HepG2 (cell line): ENCODE measurements around the gene SEBOX. TPM values are rescaled to one million over a fixed set of nuclear protein-coding genes. Genes with fewer than 3 reads are reported as not detected.

Experiments
- ARNT2 ChIP-seq: sonication (generic); formaldehyde crosslinking; IDR thresholded peaks from 2 replicates; pipeline ENCODE4 v1.8.0; 2022; ENCODE audit warnings: mild to moderate bottlenecking, low read depth, missing genetic modification reagents, moderate library complexity
- CBX5 ChIP-seq: sonication (generic); formaldehyde crosslinking; IDR thresholded peaks from 2 replicates; pipeline ENCODE4 v1.4.0; 2020; ENCODE audit warnings: missing genetic modification reagents, borderline replicate concordance
- GABPA ChIP-seq, 2 experiments: IDR thresholded peaks; 2 replicates each; pipeline ENCODE4 v1.6.1; 2011 to 2016; ENCODE audit warnings: low read depth in 2 of 2, low read length in 1 of 2, missing biosample characterization in 1 of 2, missing genetic modification characterization in 1 of 2
- HNRNPLL ChIP-seq: fragments of 200-400 bp; formaldehyde crosslinking; IDR thresholded peaks from 2 replicates; pipeline ENCODE4 v1.6.1; 2017; ENCODE audit warnings: mild to moderate bottlenecking, low read depth, low read length; ENCODE audit not compliant: poor library complexity, severe bottlenecking
- IRF2 ChIP-seq: IDR thresholded peaks from 2 replicates; pipeline ENCODE4 v1.6.1; 2018; ENCODE audit warnings: missing genetic modification reagents, missing compliant biosample characterization
- NCOA1 ChIP-seq: sonication (generic); formaldehyde crosslinking; IDR thresholded peaks from 2 replicates; pipeline ENCODE4 v1.9.0; 2021; ENCODE audit warnings: missing genetic modification reagents
- PHF8 ChIP-seq: sonication (generic); formaldehyde crosslinking; IDR thresholded peaks from 2 replicates; pipeline ENCODE4 v1.5.0; 2020; ENCODE audit warnings: missing genetic modification reagents
- PRMT3 ChIP-seq: sonication (generic); formaldehyde crosslinking; IDR thresholded peaks from 2 replicates; pipeline ENCODE4 v1.8.1; 2022; ENCODE audit warnings: low read depth, mild to moderate bottlenecking, moderate library complexity, missing genetic modification reagents, borderline replicate concordance
- REXO4 ChIP-seq: sonication (generic); formaldehyde crosslinking; IDR thresholded peaks from 2 replicates; pipeline ENCODE4 v1.8.0; 2022; ENCODE audit warnings: missing genetic modification reagents, mild to moderate bottlenecking, borderline replicate concordance
- SP1 ChIP-seq, 2 experiments: fragments of 450-650 bp in 1 of 2; sonication (generic) in 1 of 2; formaldehyde crosslinking in 1 of 2; IDR thresholded peaks; 2 replicates each; pipeline versions ENCODE4 v1.4.0 to v1.6.1; 2016 to 2020; ENCODE audit warnings: missing genetic modification reagents in 1 of 2
- TARDBP ChIP-seq: sonication (generic); formaldehyde crosslinking; IDR thresholded peaks from 2 replicates; pipeline ENCODE4 v1.8.0; 2022; ENCODE audit warnings: mild to moderate bottlenecking, missing genetic modification reagents
- ZEB1 ChIP-seq: IDR thresholded peaks from 2 replicates; pipeline ENCODE4 v1.6.1; 2012; ENCODE audit warnings: mild to moderate bottlenecking, low read depth, inconsistent platforms; ENCODE audit not compliant: insufficient replicate concordance
- ZNF180 ChIP-seq: sonication (generic); formaldehyde crosslinking; IDR thresholded peaks from 2 replicates; pipeline ENCODE4 v1.4.0; 2020; ENCODE audit warnings: low read depth, missing genetic modification reagents, borderline replicate concordance
- ZNF234 ChIP-seq: sonication (generic); formaldehyde crosslinking; conservative IDR thresholded peaks from 2 replicates; pipeline ENCODE4 v1.5.1; 2020; ENCODE audit warnings: mild to moderate bottlenecking, missing genetic modification reagents
- ZNF253 ChIP-seq: sonication (generic); formaldehyde crosslinking; IDR thresholded peaks from 2 replicates; pipeline ENCODE4 v1.8.0; 2022; ENCODE audit warnings: mild to moderate bottlenecking, missing genetic modification reagents, borderline replicate concordance
- ZNF34 ChIP-seq: sonication (generic); formaldehyde crosslinking; IDR thresholded peaks from 2 replicates; pipeline ENCODE4 v1.4.0; 2020; ENCODE audit warnings: mild to moderate bottlenecking, missing genetic modification reagents, borderline replicate concordance
- ZNF614 ChIP-seq: IDR thresholded peaks from 2 replicates; pipeline ENCODE4 v1.6.1; 2018; ENCODE audit warnings: missing biosample characterization, missing genetic modification reagents, inconsistent platforms, borderline replicate concordance
- ZNF678 ChIP-seq: sonication (generic); formaldehyde crosslinking; IDR thresholded peaks from 2 replicates; pipeline ENCODE4 v1.4.0; 2020; ENCODE audit warnings: mild to moderate bottlenecking, missing genetic modification reagents
- ZNF766 ChIP-seq: sonication (generic); formaldehyde crosslinking; IDR thresholded peaks from 2 replicates; pipeline ENCODE4 v1.5.0; 2020; ENCODE audit warnings: missing genetic modification reagents, borderline replicate concordance
- ZNF816 ChIP-seq: sonication (generic); formaldehyde crosslinking; IDR thresholded peaks from 2 replicates; pipeline ENCODE4 v1.8.0; 2022; ENCODE audit warnings: missing genetic modification reagents, mild to moderate bottlenecking, borderline replicate concordance
- polyA plus RNA-seq, 8 experiments: library from polyadenylated mRNA; depleted of rRNA in 3 of 8; stranded (reverse) in 7 of 8; unstranded in 1 of 8; fragments of >200 nt; fragmentation: Illumina TruSeq in 4 of 8; extraction: Trizol in 4 of 8; gene quantifications; 2 replicates each; pipeline versions ENCODE4 v1.2.1 to v1.2.3, GENCODE V29; 2011 to 2016; ENCODE audit warnings: low read depth in 4 of 8, missing spikeins in 1 of 8, mixed read lengths in 1 of 8; ENCODE audit not compliant: insufficient read depth in 1 of 8
- total RNA-seq, 5 experiments: library from RNA; depleted of rRNA; stranded (reverse); fragments of >200 nt; fragmentation: Illumina TruSeq; extraction: Trizol; gene quantifications; 2 replicates each; pipeline ENCODE4 v1.2.3, GENCODE V29; 2016; ENCODE audit warnings: low read depth in 1 of 5
- TF ChIP-seq, protein P1 (sequence below): sonication (generic); formaldehyde crosslinking; IDR thresholded peaks from 2 replicates; pipeline ENCODE4 v1.9.0; 2022; ENCODE audit warnings: missing genetic modification reagents, mild to moderate bottlenecking, borderline replicate concordance
- TF ChIP-seq, protein P2 (sequence below): IDR thresholded peaks from 2 replicates; pipeline ENCODE4 v1.6.1; 2016; ENCODE audit warnings: low read depth, borderline replicate concordance
- TF ChIP-seq, protein P3 (sequence below): sonication (generic); formaldehyde crosslinking; IDR thresholded peaks from 2 replicates; pipeline ENCODE4 v1.9.0; 2021; ENCODE audit warnings: missing genetic modification reagents, borderline replicate concordance
- TF ChIP-seq, protein P4 (sequence below), 2 experiments: fragments of 450-650 bp in 1 of 2; sonication (generic) in 1 of 2; formaldehyde crosslinking; IDR thresholded peaks; 2 replicates each; pipeline versions ENCODE4 v1.5.0 to v1.8.0; 2020 to 2022; ENCODE audit warnings: mild to moderate bottlenecking in 1 of 2, missing genetic modification reagents in 1 of 2

The SEBOX gene
- total and polyA plus RNA-seq, 2 of the 13 experiments (the other 11 are each of a cell fraction or from before 2014, with no cell fraction given) = not detected

DNA sequence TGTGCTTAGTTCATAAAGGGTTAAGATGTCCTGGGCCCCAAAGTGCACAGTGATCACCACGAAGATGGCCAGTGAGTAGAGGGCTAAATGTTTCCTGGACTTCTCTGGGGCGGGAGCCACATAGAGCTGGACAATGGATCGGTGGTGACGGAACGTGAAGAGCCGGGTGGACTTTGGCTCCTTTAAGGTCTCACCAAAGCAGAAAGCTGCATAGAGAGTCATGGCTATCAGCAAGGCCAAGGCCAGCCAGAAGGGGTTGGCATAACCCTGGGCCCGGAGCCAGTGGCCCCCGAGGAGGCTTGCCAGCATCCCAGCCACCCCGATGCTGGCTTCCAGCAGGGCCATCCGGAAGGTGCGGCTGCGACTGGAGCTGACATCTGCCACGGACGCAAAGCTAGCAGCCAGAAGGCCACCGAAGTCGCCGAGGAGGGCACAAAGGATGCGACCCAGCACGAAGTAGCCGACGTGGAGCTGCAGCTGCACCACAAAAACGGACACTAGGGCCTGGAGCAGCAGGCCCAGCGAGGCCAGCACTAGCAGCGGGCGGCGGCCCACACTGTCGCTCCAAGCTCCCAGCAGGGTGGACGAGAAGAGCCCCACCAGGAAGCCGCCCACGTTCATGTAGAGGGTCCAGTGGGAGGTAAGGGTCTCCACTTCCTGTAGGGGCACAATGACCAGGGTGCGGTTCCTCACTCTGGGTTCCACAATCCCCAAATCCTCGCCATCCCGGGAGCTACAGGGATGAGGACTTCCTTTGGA lies 40.0 kb upstream of the SEBOX start (continued):
- TF ChIP-seq, protein P1, sequence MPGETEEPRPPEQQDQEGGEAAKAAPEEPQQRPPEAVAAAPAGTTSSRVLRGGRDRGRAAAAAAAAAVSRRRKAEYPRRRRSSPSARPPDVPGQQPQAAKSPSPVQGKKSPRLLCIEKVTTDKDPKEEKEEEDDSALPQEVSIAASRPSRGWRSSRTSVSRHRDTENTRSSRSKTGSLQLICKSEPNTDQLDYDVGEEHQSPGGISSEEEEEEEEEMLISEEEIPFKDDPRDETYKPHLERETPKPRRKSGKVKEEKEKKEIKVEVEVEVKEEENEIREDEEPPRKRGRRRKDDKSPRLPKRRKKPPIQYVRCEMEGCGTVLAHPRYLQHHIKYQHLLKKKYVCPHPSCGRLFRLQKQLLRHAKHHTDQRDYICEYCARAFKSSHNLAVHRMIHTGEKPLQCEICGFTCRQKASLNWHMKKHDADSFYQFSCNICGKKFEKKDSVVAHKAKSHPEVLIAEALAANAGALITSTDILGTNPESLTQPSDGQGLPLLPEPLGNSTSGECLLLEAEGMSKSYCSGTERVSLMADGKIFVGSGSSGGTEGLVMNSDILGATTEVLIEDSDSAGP (CRISPR knock-in tag) = peak; percentile 79
- TF ChIP-seq ZEB1 = no peak
- TF ChIP-seq, protein P2, sequence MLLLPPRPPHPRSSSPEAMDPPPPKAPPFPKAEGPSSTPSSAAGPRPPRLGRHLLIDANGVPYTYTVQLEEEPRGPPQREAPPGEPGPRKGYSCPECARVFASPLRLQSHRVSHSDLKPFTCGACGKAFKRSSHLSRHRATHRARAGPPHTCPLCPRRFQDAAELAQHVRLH (CRISPR knock-in tag) = no peak
- TF ChIP-seq NCOA1 (CRISPR knock-in tag) = no peak
- TF ChIP-seq IRF2 (CRISPR knock-in tag) = no peak
- TF ChIP-seq ZNF34 (CRISPR knock-in tag) = no peak
- no peak for TF ChIP-seq ZNF234 (CRISPR knock-in tag)
- TF ChIP-seq CBX5 = no peak; the same call in 1 of the 2 replicates
- no peak for TF ChIP-seq GABPA (IDR thresholded peaks at IDR 0.05; ENCODE audit: low read depth, low read length)
- TF ChIP-seq GABPA (CRISPR knock-in tag; IDR thresholded peaks at IDR 0.05; ENCODE audit: low read depth) = 0 out of 2 replicates have a peak, but pooled peaks have one; percentile 25
- TF ChIP-seq HNRNPLL = no peak
- TF ChIP-seq ZNF180 (CRISPR knock-in tag) = no peak
- TF ChIP-seq ZNF816 = no peak
- TF ChIP-seq ZNF614 (CRISPR knock-in tag) = no peak
- no peak for TF ChIP-seq ZNF678 (CRISPR knock-in tag)
- no peak for TF ChIP-seq SP1 (IDR thresholded peaks at IDR 0.05)
- no peak; the same call in 1 of the 2 replicates for TF ChIP-seq SP1 (CRISPR knock-in tag; IDR thresholded peaks at IDR 0.05)
- no peak; the same call in 1 of the 2 replicates for TF ChIP-seq PHF8
- TF ChIP-seq, protein P3, sequence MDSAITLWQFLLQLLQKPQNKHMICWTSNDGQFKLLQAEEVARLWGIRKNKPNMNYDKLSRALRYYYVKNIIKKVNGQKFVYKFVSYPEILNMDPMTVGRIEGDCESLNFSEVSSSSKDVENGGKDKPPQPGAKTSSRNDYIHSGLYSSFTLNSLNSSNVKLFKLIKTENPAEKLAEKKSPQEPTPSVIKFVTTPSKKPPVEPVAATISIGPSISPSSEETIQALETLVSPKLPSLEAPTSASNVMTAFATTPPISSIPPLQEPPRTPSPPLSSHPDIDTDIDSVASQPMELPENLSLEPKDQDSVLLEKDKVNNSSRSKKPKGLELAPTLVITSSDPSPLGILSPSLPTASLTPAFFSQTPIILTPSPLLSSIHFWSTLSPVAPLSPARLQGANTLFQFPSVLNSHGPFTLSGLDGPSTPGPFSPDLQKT (CRISPR knock-in tag) = no peak
- no peak; the same call in 1 of the 2 replicates for TF ChIP-seq ARNT2 (CRISPR knock-in tag)
- no peak for TF ChIP-seq REXO4 (CRISPR knock-in tag)
- TF ChIP-seq, protein P4, sequence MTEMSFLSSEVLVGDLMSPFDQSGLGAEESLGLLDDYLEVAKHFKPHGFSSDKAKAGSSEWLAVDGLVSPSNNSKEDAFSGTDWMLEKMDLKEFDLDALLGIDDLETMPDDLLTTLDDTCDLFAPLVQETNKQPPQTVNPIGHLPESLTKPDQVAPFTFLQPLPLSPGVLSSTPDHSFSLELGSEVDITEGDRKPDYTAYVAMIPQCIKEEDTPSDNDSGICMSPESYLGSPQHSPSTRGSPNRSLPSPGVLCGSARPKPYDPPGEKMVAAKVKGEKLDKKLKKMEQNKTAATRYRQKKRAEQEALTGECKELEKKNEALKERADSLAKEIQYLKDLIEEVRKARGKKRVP (CRISPR knock-in tag; IDR thresholded peaks at IDR 0.05) = no peak
- TF ChIP-seq TARDBP (CRISPR knock-in tag) = 0 out of 2 replicates have a peak, but pooled peaks have one; percentile 50
- 0 out of 2 replicates have a peak, but pooled peaks have one; percentile 64 for TF ChIP-seq ZNF766 (CRISPR knock-in tag)
- no peak for TF ChIP-seq PRMT3
- TF ChIP-seq ZNF253 (CRISPR knock-in tag) = no peak
